OCI-LY7 (cell line): Measurements from ENCODE around the gene UBP1. TPM values are rescaled to one million over a fixed set of nuclear protein-coding genes. Genes with fewer than 3 reads are reported as not detected.
"Not testable (repeated sequence)": the region's sequence is repeated elsewhere in the genome, so short reads cannot be mapped to it uniquely, and the experiment has no call there.

Experiments used
- BruUV-seq: library from RNA; stranded (reverse); fragments of 400-500 nt; replicated peaks from 2 replicates; lab custom pipeline; 2021; lab: Mats Ljungman, UMichigan
- CTCF ChIA-PET: fragments of 300-600 bp; sonication (Branson Sonifier 250); formaldehyde crosslinking; loops from one replicate; lab custom pipeline; 2022; ENCODE audit warnings: antibody characterized with exemption; ENCODE audit not compliant: unreplicated experiment; lab: Charles Lee
- POLR2A ChIA-PET: fragments of 300-600 bp; sonication (Branson Sonifier 250); formaldehyde crosslinking; loops from one replicate; lab custom pipeline; 2022; ENCODE audit warnings: antibody characterized with exemption; lab: Charles Lee
- DNase-seq: peaks from one replicate; pipeline ENCODE4 v3.0.0-alpha.2; 2015; ENCODE audit warnings: low spot score
- H2AFZ ChIP-seq: fragments of 200-600 bp; sonication (generic), shearing (Covaris generic); 2 replicates; pipeline ENCODE4 v1.6.1; 2014; ENCODE audit warnings: mild to moderate bottlenecking, antibody characterized with exemption, low read length, moderate library complexity
- H3K27ac ChIP-seq: fragments of 200-600 bp; sonication (generic); 2 replicates; pipeline ENCODE4 v1.5.1; 2014; ENCODE audit warnings: mixed run types, low read depth, mild to moderate bottlenecking, moderate library complexity, low read length, inconsistent platforms; ENCODE audit not compliant: poor library complexity, severe bottlenecking
- H3K36me3 ChIP-seq: fragments of 200-600 bp; sonication (generic); 2 replicates; pipeline ENCODE4 v1.6.1; 2014; ENCODE audit warnings: mild to moderate bottlenecking, antibody characterized with exemption, low read length, moderate library complexity, mixed read lengths; ENCODE audit not compliant: insufficient read depth
- H3K4me1 ChIP-seq: fragments of 200-600 bp; sonication (generic); 2 replicates; pipeline ENCODE4 v1.5.1; 2014; ENCODE audit warnings: mild to moderate bottlenecking, low read length; ENCODE audit not compliant: insufficient read depth, poor library complexity, severe bottlenecking
- H3K4me2 ChIP-seq: fragments of 200-600 bp; sonication (generic); 2 replicates; pipeline ENCODE4 v1.6.1; 2014; ENCODE audit warnings: mild to moderate bottlenecking, low read length
- H3K4me3 ChIP-seq: fragments of 200-600 bp; sonication (generic); 2 replicates; pipeline ENCODE4 v1.5.1; 2014; ENCODE audit warnings: mild to moderate bottlenecking, low read depth, low read length; ENCODE audit not compliant: poor library complexity, severe bottlenecking
- H3K79me2 ChIP-seq: fragments of 200-600 bp; sonication (generic); 2 replicates; pipeline ENCODE4 v1.6.1; 2016; ENCODE audit warnings: low read depth, mild to moderate bottlenecking, low read length, moderate library complexity, mixed read lengths; ENCODE audit not compliant: insufficient read depth
- H3K9me2 ChIP-seq: fragments of 200-600 bp; sonication (generic); 2 replicates; pipeline ENCODE4 v1.6.1; 2016; ENCODE audit warnings: mild to moderate bottlenecking, low read length, mixed read lengths; ENCODE audit not compliant: insufficient read depth
- H3K9me3 ChIP-seq: fragments of 200-600 bp; sonication (generic); 2 replicates; pipeline ENCODE4 v1.6.1; 2014; ENCODE audit warnings: mild to moderate bottlenecking, mixed run types, low read length, mixed read lengths
- H4K20me1 ChIP-seq: fragments of 200-600 bp; sonication (generic); 2 replicates; pipeline ENCODE4 v1.6.1; 2014; ENCODE audit warnings: mild to moderate bottlenecking, antibody characterized with exemption, low read length, moderate library complexity, mixed read lengths; ENCODE audit not compliant: insufficient read depth
- EZH2phosphoT487 ChIP-seq: fragments of 200-600 bp; sonication (generic); IDR thresholded peaks from 2 replicates; pipeline ENCODE4 v1.6.1; 2018; ENCODE audit warnings: low read depth, borderline replicate concordance, mild to moderate bottlenecking, mixed run types, antibody characterized with exemption, low read length, moderate library complexity, mixed read lengths
- intact Hi-C: fragments of 100-400 bp; cut with micrococcal nuclease; formaldehyde crosslinking; loops from one replicate; pipeline ENCODE4 v1.10.0; 2022; ENCODE audit not compliant: unreplicated experiment
- total RNA-seq, 2 experiments: library from RNA; depleted of rRNA in 1 of 2; stranded (reverse); fragments of >200 nt in 1 of 2; shearing (Covaris generic) in 1 of 2; gene quantifications; 2 replicates each; pipeline ENCODE4 v1.2.3, GENCODE V29; 2014 to 2022
- TF ChIP-seq, protein P1 (sequence below): fragments of 200-600 bp; sonication (generic); conservative IDR thresholded peaks from 2 replicates; pipeline ENCODE4 v1.5.1; 2014; ENCODE audit warnings: mild to moderate bottlenecking, antibody characterized with exemption, low read length, moderate library complexity, mixed read lengths

Gene UBP1
- total RNA-seq, 2 experiments from 2014 or later, result 73.0 to 83.8 TPM

DNA sequence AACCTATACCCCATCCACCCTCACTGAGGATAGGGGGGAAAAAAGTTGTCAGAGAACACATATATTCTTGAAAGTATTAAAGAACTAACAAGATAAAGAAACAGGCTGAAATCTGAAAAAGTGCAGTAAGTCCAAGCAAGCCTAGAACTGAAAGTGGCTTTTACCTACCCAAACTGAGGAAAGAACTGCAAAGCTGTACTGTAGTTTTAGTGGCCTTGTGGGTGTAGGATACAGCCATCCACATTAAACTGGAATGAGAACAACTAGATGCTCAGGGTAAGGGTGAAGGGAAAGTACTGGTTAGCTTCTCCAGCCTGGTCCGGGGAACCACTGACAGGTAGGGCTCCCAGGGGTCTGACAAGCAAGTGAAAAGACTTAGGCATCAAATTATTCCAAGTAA is 10.1 kb downstream of the UBP1 start:
- TF ChIP-seq EZH2phosphoT487, result no peak
- TF ChIP-seq, protein P1, sequence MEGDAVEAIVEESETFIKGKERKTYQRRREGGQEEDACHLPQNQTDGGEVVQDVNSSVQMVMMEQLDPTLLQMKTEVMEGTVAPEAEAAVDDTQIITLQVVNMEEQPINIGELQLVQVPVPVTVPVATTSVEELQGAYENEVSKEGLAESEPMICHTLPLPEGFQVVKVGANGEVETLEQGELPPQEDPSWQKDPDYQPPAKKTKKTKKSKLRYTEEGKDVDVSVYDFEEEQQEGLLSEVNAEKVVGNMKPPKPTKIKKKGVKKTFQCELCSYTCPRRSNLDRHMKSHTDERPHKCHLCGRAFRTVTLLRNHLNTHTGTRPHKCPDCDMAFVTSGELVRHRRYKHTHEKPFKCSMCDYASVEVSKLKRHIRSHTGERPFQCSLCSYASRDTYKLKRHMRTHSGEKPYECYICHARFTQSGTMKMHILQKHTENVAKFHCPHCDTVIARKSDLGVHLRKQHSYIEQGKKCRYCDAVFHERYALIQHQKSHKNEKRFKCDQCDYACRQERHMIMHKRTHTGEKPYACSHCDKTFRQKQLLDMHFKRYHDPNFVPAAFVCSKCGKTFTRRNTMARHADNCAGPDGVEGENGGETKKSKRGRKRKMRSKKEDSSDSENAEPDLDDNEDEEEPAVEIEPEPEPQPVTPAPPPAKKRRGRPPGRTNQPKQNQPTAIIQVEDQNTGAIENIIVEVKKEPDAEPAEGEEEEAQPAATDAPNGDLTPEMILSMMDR, result no peak
- Histone ChIP-seq H3K4me3 (no peak overlapping the region), H3K36me3 (peaks cover 6% of the 10 kb centered on the region), H2AFZ (no peak overlapping the region), H3K9me2 (no peaks in the 10 kb centered on the region), H3K9me3 (no peaks in the 10 kb centered on the region), H3K27ac (no peak overlapping the region), H3K4me1 (peaks cover 22% of the 10 kb centered on the region), H4K20me1 (peaks cover 44% of the 10 kb centered on the region), H3K79me2 (peaks cover 100% of the 10 kb centered on the region), H3K4me2 (peak overlapping the region; percentile 7; the same call in 1 of the 2 replicates)
- POLR2A ChIA-PET, result interaction anchor here (0.5 to 3.0 kb wide), 4 partner anchors 9 to 317 kb away, joined by 4 to 22 read pairs (median 6); partner anchors contain the start of gene UBP1
- CTCF ChIA-PET, result no interaction called here
- BruUV-seq, result no TSS peak
- intact Hi-C loops, result no loop called here
- no peak for DNase-seq

DNA sequence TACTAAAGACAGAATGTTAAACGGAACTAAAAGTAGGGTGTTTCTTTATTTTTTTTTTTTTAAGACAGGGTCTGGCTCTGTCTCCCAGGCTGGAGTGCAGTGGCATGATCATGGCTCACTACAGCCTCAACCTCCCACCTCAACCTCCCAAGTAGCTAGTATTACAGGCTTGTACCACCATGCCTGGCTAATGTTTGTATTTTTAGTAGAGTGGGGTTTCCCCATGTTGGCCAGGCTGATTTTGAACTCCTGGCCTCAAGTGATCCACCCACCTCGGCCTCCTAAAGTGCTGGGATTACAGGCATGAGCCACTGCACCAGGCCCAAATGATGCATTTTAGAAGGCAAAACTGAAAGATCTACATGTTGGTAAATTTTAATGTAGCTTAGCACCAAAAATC is 10.9 kb downstream of the UBP1 start:
- H3K9me2 ChIP-seq, CTCF ChIA-PET, H2AFZ ChIP-seq, H3K4me2 ChIP-seq, H3K9me3 ChIP-seq, H3K27ac ChIP-seq, H3K4me3 ChIP-seq, BruUV-seq, DNase-seq, intact Hi-C loops: not testable (repeated sequence)
- POLR2A ChIA-PET, result interaction anchor here (0.5 to 3.0 kb wide), 7 partner anchors 9 to 342 kb away, joined by 3 to 22 read pairs (median 5); partner anchors contain the start of gene UBP1
- Histone ChIP-seq H3K36me3 (peaks cover 13% of the 10 kb centered on the region), H4K20me1 (peaks cover 44% of the 10 kb centered on the region), H3K79me2 (peaks cover 100% of the 10 kb centered on the region), H3K4me1 (peaks cover 21% of the 10 kb centered on the region)

DNA sequence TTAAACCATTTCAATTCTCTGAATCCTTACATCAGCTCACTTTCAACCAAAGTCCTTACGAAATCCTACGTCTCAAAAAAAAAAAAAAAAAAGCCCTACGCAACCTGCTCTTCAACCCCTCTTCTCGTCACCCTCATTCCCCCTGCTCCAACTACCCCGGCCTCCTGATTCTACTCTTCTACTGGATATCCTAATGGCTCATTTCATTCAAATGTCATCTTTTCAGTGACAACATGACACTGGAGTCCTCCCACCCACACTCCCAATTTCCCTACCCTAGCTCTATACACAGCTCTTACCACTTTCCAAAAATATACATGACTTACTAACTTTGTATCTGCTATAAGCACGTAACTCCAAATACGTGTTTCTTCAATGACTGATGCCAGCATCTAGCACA is 11.5 kb downstream of the UBP1 start:
- H3K27ac ChIP-seq, result no peak overlapping the region
- ChIA-PET CTCF (no interaction called here), POLR2A (interaction anchor here (0.7 to 3.0 kb wide), 4 partner anchors 10 to 342 kb away, joined by 3 to 22 read pairs (median 4); partner anchors contain the start of gene UBP1)
- TF ChIP-seq, protein P1, result no peak
- TF ChIP-seq EZH2phosphoT487, result no peak
- no peak overlapping the region for H3K4me3 ChIP-seq
- no peak overlapping the region for H3K4me2 ChIP-seq
- peaks cover 39% of the 10 kb centered on the region for H4K20me1 ChIP-seq
- H3K36me3 ChIP-seq, result peaks cover 19% of the 10 kb centered on the region
- H3K4me1 ChIP-seq, result peaks cover 21% of the 10 kb centered on the region
- no TSS peak for BruUV-seq
- peaks cover 100% of the 10 kb centered on the region for H3K79me2 ChIP-seq
- no peaks in the 10 kb centered on the region for H3K9me2 ChIP-seq
- DNase-seq, result no peak
- intact Hi-C loops, result no loop called here
- H2AFZ ChIP-seq, result no peak overlapping the region
- no peaks in the 10 kb centered on the region for H3K9me3 ChIP-seq
